GM15510 (cell line): ENCODE measurements around the gene FAM200A.

ENCODE experiments used
- POLR2A ChIP-seq: IDR thresholded peaks from 3 replicates; pipeline ENCODE4 v1.6.1; 2011; ENCODE audit warnings: borderline replicate concordance; ENCODE audit not compliant: insufficient read length; ENCODE audit errors: extremely low read depth

FAM200A gene

GRCh38 chr7:99525713-99526440 is 26.0 kb downstream of the FAM200A start:
- TF ChIP-seq POLR2A: no peak

- TF ChIP-seq POLR2A: no peak
These were observed 30.5 kb downstream of the FAM200A start for GRCh38 chr7:99521399-99521798.

GRCh38 chr7:99514050-99514449 is 37.9 kb downstream of the FAM200A start:
- TF ChIP-seq POLR2A: no peak

GRCh38 chr7:99505324-99505662 is 46.6 kb downstream of the FAM200A start:
- no peak for TF ChIP-seq POLR2A

GRCh38 chr7:99504603-99505323 is 47.2 kb downstream of the FAM200A start, which contains the start of gene ZKSCAN5:
ZKSCAN5 (plus strand) TSS chr7:99504662; CDS start chr7:99506045, 1,383 bp downstream.
- TF ChIP-seq POLR2A: peak; percentile 86

GRCh38 chr7:99504281-99504602 is 47.7 kb downstream of the FAM200A start:
- TF ChIP-seq POLR2A: no peak

GRCh38 chr7:99500637-99501009 is 51.3 kb downstream of the FAM200A start:
- TF ChIP-seq POLR2A: no peak

GRCh38 chr7:99499721-99500636 is 51.9 kb downstream of the FAM200A start, which contains the start of gene ZNF394:
ZNF394 (minus strand) TSS chr7:99500281; CDS start chr7:99500093, 188 bp downstream.
- peak; percentile 64 for TF ChIP-seq POLR2A

- TF ChIP-seq POLR2A: no peak
These were observed 52.6 kb downstream of the FAM200A start for GRCh38 chr7:99499371-99499720.

GRCh38 chr7:99498546-99498944 is 53.4 kb downstream of the FAM200A start:
- no peak for TF ChIP-seq POLR2A

- no peak for TF ChIP-seq POLR2A
These were observed 54.0 kb downstream of the FAM200A start for GRCh38 chr7:99497766-99498545.
